Measurements from ENCODE around the gene ASTN1. TPM values are rescaled to one million over a fixed set of nuclear protein-coding genes. Genes with fewer than 3 reads are reported as not detected.

The ASTN1 gene
- polyA plus RNA-seq, 1 experiment, result 0.09 TPM

DNA sequence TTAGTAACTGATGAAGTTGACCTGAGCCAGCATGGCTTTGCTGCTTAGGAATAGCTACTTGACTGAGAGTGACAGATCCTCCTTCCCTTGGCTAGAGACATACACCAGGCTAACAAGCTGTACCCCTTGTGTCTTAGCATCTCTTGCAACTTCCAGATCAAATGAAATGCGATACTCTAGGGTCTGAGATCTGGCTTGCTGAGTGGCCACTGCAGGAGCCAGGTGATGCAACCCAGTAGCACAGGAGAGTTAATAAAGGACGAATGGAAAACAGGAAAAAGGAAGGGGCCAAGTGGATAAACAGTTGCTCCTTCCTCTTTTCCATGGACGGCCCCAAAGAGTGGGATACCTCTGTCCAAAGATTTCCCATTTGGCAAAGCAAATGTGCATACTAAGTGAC is 38.2 kb downstream of the ASTN1 start:
- no peak overlapping the region for H3K27ac ChIP-seq (ENCODE audit: low read depth, low read length)
- CTCF ChIA-PET, result no interaction called here
- TF ChIP-seq, protein P1, sequence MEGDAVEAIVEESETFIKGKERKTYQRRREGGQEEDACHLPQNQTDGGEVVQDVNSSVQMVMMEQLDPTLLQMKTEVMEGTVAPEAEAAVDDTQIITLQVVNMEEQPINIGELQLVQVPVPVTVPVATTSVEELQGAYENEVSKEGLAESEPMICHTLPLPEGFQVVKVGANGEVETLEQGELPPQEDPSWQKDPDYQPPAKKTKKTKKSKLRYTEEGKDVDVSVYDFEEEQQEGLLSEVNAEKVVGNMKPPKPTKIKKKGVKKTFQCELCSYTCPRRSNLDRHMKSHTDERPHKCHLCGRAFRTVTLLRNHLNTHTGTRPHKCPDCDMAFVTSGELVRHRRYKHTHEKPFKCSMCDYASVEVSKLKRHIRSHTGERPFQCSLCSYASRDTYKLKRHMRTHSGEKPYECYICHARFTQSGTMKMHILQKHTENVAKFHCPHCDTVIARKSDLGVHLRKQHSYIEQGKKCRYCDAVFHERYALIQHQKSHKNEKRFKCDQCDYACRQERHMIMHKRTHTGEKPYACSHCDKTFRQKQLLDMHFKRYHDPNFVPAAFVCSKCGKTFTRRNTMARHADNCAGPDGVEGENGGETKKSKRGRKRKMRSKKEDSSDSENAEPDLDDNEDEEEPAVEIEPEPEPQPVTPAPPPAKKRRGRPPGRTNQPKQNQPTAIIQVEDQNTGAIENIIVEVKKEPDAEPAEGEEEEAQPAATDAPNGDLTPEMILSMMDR (IDR thresholded peaks at IDR 0.05; ENCODE audit: low read depth, low read length), result no peak
- POLR2A ChIA-PET, result no interaction called here
- no peak for DNase-seq (ENCODE audit: low read depth, low spot score)
- no peak overlapping the region for H3K4me3 ChIP-seq (ENCODE audit: low read depth, low read length)
- H3K9me3 ChIP-seq (ENCODE audit: control insufficient read depth, insufficient read depth, low read length), result no peaks in the 10 kb centered on the region
- H3K27me3 ChIP-seq (ENCODE audit: control insufficient read depth, insufficient read depth, low read length), result no peaks in the 10 kb centered on the region

DNA sequence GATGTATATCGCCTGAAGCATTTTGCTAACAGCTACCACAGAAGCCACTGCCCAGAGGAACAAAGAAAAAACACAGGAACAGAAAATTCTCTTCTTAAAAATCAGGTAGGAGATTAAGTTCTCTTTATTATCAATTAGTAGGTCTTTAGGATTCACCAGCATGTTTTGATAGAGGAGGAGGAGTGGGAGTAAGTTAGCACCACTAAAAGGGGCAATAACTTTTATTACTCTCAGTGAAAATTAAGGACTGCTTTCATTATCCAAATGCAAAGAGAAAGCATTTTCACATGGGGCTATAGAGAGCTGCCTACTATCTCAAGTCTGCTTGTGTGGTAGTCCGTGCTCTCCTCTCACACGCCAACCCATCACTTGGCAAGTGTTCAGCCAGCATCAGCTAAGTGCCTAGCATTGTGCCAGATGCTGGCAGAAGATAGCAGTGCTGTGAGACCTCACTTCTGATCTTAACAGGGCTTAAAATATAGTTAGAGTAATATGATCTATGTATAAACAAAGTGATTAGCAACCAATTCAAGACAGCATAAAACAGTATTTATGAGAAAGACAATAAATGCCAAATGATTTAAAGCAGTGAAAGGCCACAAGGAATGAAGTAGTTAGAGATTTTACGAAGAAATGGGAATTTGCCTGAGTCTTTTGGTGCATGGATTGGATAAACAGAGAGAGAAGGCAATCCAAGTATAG is 39.8 kb downstream of the ASTN1 start:
- H3K27me3 ChIP-seq (ENCODE audit: control insufficient read depth, insufficient read depth, low read length), result no peaks in the 10 kb centered on the region
- H3K9me3 ChIP-seq (ENCODE audit: control insufficient read depth, insufficient read depth, low read length), result no peaks in the 10 kb centered on the region
- no peak for DNase-seq (ENCODE audit: low read depth, low spot score)
- no peak overlapping the region for H3K27ac ChIP-seq (ENCODE audit: low read depth, low read length)
- TF ChIP-seq, protein P1 (IDR thresholded peaks at IDR 0.05; ENCODE audit: low read depth, low read length), result no peak
- no peak overlapping the region for H3K4me3 ChIP-seq (ENCODE audit: low read depth, low read length)
- ChIA-PET POLR2A (no interaction called here), CTCF (no interaction called here)

DNA sequence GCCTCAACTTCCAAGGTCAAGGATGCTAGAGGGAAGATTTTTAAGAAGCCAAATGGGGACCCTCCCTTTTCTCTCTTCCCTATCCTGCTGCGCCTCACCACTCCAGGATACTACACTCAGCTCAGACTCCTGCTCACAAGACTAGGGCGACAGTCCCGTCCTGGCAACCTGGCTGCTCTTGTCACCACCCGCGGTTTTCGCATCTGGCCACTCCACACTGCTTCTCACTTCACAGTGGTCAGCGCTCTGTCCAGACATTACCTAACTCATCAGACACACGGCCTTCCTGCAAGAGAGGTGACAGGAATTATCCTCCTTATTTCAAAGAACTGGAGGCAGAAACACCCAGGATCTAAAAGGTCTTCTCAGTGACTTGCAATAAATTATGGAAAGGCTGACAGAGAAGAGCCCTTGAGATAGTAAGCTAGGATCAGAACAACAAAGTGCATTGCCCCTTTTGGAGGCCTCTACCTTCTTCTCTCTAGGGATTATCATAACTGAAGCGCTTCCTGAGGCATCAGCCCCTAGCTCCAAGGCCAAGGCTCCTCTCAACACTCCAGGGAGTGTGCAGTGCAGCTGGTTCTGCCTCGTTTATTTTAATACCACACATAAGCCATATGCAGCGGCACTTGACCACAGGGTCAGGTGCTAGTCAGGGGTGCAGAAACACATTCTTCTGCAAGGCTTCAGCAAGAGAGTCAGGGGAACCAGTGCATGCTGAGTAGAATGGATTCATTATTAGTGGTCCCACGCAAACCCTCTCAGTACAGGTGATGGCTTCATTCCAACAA is 41.9 kb downstream of the ASTN1 start:
- DNase-seq (ENCODE audit: low read depth, low spot score), result no peak
- CTCF ChIA-PET, result no interaction called here
- no peak overlapping the region for H3K27ac ChIP-seq (ENCODE audit: low read depth, low read length)
- TF ChIP-seq, protein P1 (IDR thresholded peaks at IDR 0.05; ENCODE audit: low read depth, low read length), result no peak
- H3K9me3 ChIP-seq (ENCODE audit: control insufficient read depth, insufficient read depth, low read length), result no peaks in the 10 kb centered on the region
- POLR2A ChIA-PET, result no interaction called here
- no peak overlapping the region for H3K4me3 ChIP-seq (ENCODE audit: low read depth, low read length)
- no peaks in the 10 kb centered on the region for H3K27me3 ChIP-seq (ENCODE audit: control insufficient read depth, insufficient read depth, low read length)

DNA sequence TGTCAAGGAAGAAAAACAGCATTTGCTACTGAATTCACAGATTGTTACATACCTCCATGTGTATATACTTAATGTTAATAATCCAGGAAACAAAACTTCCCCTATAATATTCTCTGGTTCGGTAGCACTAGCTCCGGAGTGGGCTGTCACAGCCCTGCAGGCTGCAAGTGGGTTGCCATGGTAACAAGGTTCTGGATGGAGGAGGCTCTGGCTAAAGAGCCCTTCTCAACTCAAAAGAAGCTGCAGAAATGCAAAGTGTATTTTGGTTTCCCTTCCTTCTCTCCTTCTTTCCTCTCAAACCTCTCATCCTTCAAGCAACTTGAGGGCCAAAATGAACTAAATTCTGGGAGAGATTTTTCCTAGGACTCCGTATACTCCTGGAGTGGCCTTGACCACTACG is 45.2 kb downstream of the ASTN1 start:
- POLR2A ChIA-PET, result no interaction called here
- no peaks in the 10 kb centered on the region for H3K27me3 ChIP-seq (ENCODE audit: control insufficient read depth, insufficient read depth, low read length)
- TF ChIP-seq, protein P1 (IDR thresholded peaks at IDR 0.05; ENCODE audit: low read depth, low read length), result no peak
- H3K4me3 ChIP-seq (ENCODE audit: low read depth, low read length), result no peak overlapping the region
- H3K27ac ChIP-seq (ENCODE audit: low read depth, low read length), result no peak overlapping the region
- DNase-seq (ENCODE audit: low read depth, low spot score), result no peak
- CTCF ChIA-PET, result no interaction called here
- H3K9me3 ChIP-seq (ENCODE audit: control insufficient read depth, insufficient read depth, low read length), result no peaks in the 10 kb centered on the region

DNA sequence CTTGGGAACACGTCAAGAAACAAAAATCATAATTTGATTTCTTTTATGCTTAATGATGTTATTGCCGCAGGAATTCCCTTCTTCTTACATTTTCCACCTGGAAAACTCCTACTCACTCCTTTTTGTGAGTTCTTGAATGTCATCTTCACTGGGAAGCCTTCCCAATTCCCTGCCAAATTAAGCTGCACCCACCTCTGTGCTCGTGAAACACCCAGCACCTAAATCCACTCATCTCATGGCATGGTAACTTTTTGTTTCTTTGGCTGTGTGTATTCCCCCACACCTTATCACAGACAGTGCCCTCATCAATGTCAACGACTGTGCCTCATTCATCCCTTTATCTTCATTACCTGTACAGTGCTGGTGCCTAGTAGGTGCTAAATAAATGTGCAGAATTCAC is 45.6 kb downstream of the ASTN1 start:
- H3K27me3 ChIP-seq (ENCODE audit: control insufficient read depth, insufficient read depth, low read length), result no peaks in the 10 kb centered on the region
- no peaks in the 10 kb centered on the region for H3K9me3 ChIP-seq (ENCODE audit: control insufficient read depth, insufficient read depth, low read length)
- CTCF ChIA-PET, result no interaction called here
- TF ChIP-seq, protein P1 (IDR thresholded peaks at IDR 0.05; ENCODE audit: low read depth, low read length), result no peak
- POLR2A ChIA-PET, result no interaction called here
- H3K27ac ChIP-seq (ENCODE audit: low read depth, low read length), result no peak overlapping the region
- no peak for DNase-seq (ENCODE audit: low read depth, low spot score)
- no peak overlapping the region for H3K4me3 ChIP-seq (ENCODE audit: low read depth, low read length)

Measured in AG04450 (cell line).